NB4 (cell line): ENCODE measurements around the gene NHLH2.

ENCODE experiments used
- CTCF ChIP-seq: IDR thresholded peaks from one replicate; pipeline ENCODE4 v1.5.1; 2012; ENCODE audit warnings: low read depth, low read length
- MAX ChIP-seq: IDR thresholded peaks from 2 replicates; pipeline ENCODE4 v1.6.1; 2011; ENCODE audit warnings: low read depth, low read length
- POLR2A ChIP-seq: IDR thresholded peaks from 2 replicates; pipeline ENCODE4 v1.6.1; 2011; ENCODE audit warnings: mild to moderate bottlenecking; ENCODE audit not compliant: insufficient read length; ENCODE audit errors: extremely low read depth

- TF ChIP-seq CTCF, result no peak
- no peak for TF ChIP-seq POLR2A
- TF ChIP-seq MAX, result no peak
These were observed 47.8 kb downstream of the NHLH2 start for GRCh38 chr1:115793162-115793561.
